K562 (cell line): ENCODE measurements around the gene PSMD1. TPM values are rescaled to one million over a fixed set of nuclear protein-coding genes. Genes with fewer than 3 reads are reported as not detected.

Experiments used
- ARNT ChIP-seq, 2 experiments: fragments of 450-650 bp; IDR thresholded peaks; 2 replicates each; pipeline ENCODE4 v1.6.1; 2016; ENCODE audit warnings: mild to moderate bottlenecking in 1 of 2
- EZH2 ChIP-seq: IDR thresholded peaks from 2 replicates; pipeline ENCODE4 v1.6.1; 2012; ENCODE audit warnings: low read depth, mild to moderate bottlenecking, inconsistent platforms, low read length, borderline replicate concordance
- FOSL1 ChIP-seq: fragments of 200-800 bp; sonication (Bioruptor generic); conservative IDR thresholded peaks from 2 replicates; pipeline ENCODE4 v1.6.1; 2016; ENCODE audit warnings: missing genetic modification characterization, missing compliant biosample characterization
- GATA2 ChIP-seq: sonication (generic); formaldehyde crosslinking; IDR thresholded peaks from 2 replicates; pipeline ENCODE4 v1.4.0; 2020; ENCODE audit warnings: mild to moderate bottlenecking, missing genetic modification reagents
- KAT8 ChIP-seq: fragments of 450-650 bp; IDR thresholded peaks from 2 replicates; pipeline ENCODE4 v1.6.1; 2016; ENCODE audit warnings: low read depth, mild to moderate bottlenecking
- MEF2D ChIP-seq: conservative IDR thresholded peaks from 2 replicates; pipeline ENCODE4 v1.6.1; 2016; ENCODE audit warnings: low read depth, missing genetic modification characterization, missing compliant biosample characterization
- POLR2AphosphoS5 ChIP-seq: IDR thresholded peaks from 2 replicates; pipeline ENCODE4 v1.6.1; 2011; ENCODE audit warnings: mild to moderate bottlenecking, low read depth, low read length, moderate library complexity; ENCODE audit not compliant: control insufficient read depth, insufficient read depth
- PTBP1 ChIP-seq: fragments of 200-400 bp; formaldehyde crosslinking; IDR thresholded peaks from 2 replicates; pipeline ENCODE4 v1.6.1; 2017; ENCODE audit warnings: low read depth, low read length
- SMARCC2 ChIP-seq: fragments of 450-650 bp; IDR thresholded peaks from 2 replicates; pipeline ENCODE4 v1.6.1; 2017; ENCODE audit warnings: antibody characterized with exemption, moderate library complexity, mild to moderate bottlenecking, low read depth
- SMARCE1 ChIP-seq: fragments of 450-650 bp; IDR thresholded peaks from 2 replicates; pipeline ENCODE4 v1.7.1; 2016; ENCODE audit warnings: mild to moderate bottlenecking
- TEAD4 ChIP-seq, 2 experiments: sonication (generic) in 1 of 2; formaldehyde crosslinking in 1 of 2; IDR thresholded peaks; 2 replicates each; pipeline versions ENCODE4 v1.6.1 to v1.8.0; 2012 to 2022; ENCODE audit warnings: borderline replicate concordance in 1 of 2, inconsistent platforms in 1 of 2, low read length in 1 of 2, mild to moderate bottlenecking in 1 of 2, missing genetic modification reagents in 1 of 2
- ZFPM2 ChIP-seq: fragments of 250-450 bp; sonication (Bioruptor Pico); IDR thresholded peaks from 2 replicates; pipeline ENCODE4 v1.5.1; 2022; ENCODE audit warnings: mild to moderate bottlenecking
- ZNF316 ChIP-seq: fragments of 450-650 bp; IDR thresholded peaks from 2 replicates; pipeline ENCODE4 v1.6.1; 2016
- polyA plus RNA-seq, 8 experiments: library from polyadenylated mRNA; depleted of rRNA in 4 of 8; stranded (reverse) in 5 of 8; unstranded in 3 of 8; fragments of >200 nt; fragmentation: Nextera tagmentation in 2 of 8; fragmentation: Illumina TruSeq in 1 of 8; extraction: Ambion mirVana in 2 of 8; extraction: Trizol in 1 of 8; gene quantifications; 2 replicates each; pipeline versions ENCODE4 v1.2.1 to v1.2.3, GENCODE V29; 2011 to 2014; ENCODE audit warnings: inconsistent platforms in 1 of 8, missing spikeins in 1 of 8
- total RNA-seq, 7 experiments: library from RNA; depleted of rRNA in 6 of 7; stranded (reverse); fragments of >200 nt in 6 of 7; fragmentation: Illumina TruSeq in 2 of 7; extraction: Trizol in 2 of 7; gene quantifications; 2 replicates each; pipeline versions ENCODE4 v1.2.1 to v1.2.3, GENCODE V29; 2011 to 2021; ENCODE audit warnings: low replicate concordance in 1 of 7
- TF ChIP-seq, protein P1 (sequence below): sonication (generic); formaldehyde crosslinking; IDR thresholded peaks from 2 replicates; pipeline ENCODE4 v1.8.1; 2023; ENCODE audit warnings: mild to moderate bottlenecking, missing genetic modification reagents
- TF ChIP-seq, protein P2 (sequence below): sonication (generic); formaldehyde crosslinking; IDR thresholded peaks from 2 replicates; pipeline ENCODE4 v1.8.1; 2023; ENCODE audit warnings: mild to moderate bottlenecking, missing genetic modification reagents, moderate library complexity
- TF ChIP-seq, protein P3 (sequence below): fragments of 250-450 bp; sonication (Bioruptor Pico); IDR thresholded peaks from 2 replicates; pipeline ENCODE4 v1.4.0; 2020
- TF ChIP-seq, protein P4 (sequence below): fragments of 450-650 bp; conservative IDR thresholded peaks from 2 replicates; pipeline ENCODE4 v1.6.1; 2016; ENCODE audit warnings: missing genetic modification characterization, low read depth, mild to moderate bottlenecking, missing compliant biosample characterization, moderate library complexity
- TF ChIP-seq, protein P5 (sequence below): fragments of 450-650 bp; IDR thresholded peaks from 2 replicates; pipeline ENCODE4 v1.6.1; 2018; ENCODE audit not compliant: partially characterized antibody

Gene PSMD1
- total and polyA plus RNA-seq, 9 of the 15 experiments (the other 6 are each of a cell fraction or from before 2014, with no cell fraction given): 100 to 257 (median 147) TPM

DNA sequence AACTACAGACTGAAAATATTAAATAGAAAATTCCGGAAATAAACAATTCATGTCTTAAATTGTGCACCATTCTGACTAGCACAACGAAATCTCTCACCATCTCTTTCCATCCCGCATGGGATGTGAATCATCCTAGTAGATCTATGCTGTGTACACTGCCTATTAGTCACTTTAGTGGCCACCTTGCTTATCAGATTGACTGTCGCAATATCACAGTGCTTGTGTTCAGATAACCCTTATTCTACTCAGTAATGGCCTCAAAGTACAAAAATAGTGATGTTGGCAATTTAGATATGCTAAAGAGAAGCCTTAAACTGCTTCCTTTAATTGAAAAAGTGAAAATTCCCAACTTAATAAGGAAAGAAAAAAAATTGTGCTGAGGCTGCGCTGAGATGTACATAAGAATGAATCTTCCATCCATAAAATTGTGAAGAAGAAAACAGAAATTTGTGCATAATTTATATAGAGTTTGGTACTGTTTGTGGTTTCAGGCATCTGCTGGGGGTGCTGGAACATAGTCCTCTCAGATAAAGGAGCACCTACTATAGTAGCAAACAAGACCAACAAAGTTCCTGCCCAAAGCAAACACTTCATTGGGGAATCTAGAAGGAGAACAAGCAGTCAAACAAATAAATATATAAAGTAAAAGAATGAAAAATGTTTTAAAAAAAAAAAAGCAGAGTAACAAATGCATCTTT is 12.0 kb downstream of the PSMD1 start (continued):
- peak; percentile 79 for TF ChIP-seq SMARCE1
- TF ChIP-seq EZH2: no peak
- TF ChIP-seq ARNT (IDR thresholded peaks at IDR 0.05): no peak
- TF ChIP-seq, protein P1, sequence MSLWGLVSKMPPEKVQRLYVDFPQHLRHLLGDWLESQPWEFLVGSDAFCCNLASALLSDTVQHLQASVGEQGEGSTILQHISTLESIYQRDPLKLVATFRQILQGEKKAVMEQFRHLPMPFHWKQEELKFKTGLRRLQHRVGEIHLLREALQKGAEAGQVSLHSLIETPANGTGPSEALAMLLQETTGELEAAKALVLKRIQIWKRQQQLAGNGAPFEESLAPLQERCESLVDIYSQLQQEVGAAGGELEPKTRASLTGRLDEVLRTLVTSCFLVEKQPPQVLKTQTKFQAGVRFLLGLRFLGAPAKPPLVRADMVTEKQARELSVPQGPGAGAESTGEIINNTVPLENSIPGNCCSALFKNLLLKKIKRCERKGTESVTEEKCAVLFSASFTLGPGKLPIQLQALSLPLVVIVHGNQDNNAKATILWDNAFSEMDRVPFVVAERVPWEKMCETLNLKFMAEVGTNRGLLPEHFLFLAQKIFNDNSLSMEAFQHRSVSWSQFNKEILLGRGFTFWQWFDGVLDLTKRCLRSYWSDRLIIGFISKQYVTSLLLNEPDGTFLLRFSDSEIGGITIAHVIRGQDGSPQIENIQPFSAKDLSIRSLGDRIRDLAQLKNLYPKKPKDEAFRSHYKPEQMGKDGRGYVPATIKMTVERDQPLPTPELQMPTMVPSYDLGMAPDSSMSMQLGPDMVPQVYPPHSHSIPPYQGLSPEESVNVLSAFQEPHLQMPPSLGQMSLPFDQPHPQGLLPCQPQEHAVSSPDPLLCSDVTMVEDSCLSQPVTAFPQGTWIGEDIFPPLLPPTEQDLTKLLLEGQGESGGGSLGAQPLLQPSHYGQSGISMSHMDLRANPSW: no peak
- peak; percentile 47; the same call in 1 of the 2 replicates for TF ChIP-seq SMARCC2
- TF ChIP-seq POLR2AphosphoS5: no peak; the same call in 1 of the 2 replicates
- TF ChIP-seq, protein P2, sequence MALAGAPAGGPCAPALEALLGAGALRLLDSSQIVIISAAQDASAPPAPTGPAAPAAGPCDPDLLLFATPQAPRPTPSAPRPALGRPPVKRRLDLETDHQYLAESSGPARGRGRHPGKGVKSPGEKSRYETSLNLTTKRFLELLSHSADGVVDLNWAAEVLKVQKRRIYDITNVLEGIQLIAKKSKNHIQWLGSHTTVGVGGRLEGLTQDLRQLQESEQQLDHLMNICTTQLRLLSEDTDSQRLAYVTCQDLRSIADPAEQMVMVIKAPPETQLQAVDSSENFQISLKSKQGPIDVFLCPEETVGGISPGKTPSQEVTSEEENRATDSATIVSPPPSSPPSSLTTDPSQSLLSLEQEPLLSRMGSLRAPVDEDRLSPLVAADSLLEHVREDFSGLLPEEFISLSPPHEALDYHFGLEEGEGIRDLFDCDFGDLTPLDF (CRISPR knock-in tag): no peak
- no peak for TF ChIP-seq MEF2D (tag)
- TF ChIP-seq ZFPM2 (CRISPR knock-in tag): no peak
- TF ChIP-seq ZNF316: 0 out of 2 replicates have a peak, but pooled peaks have one; percentile 8
- no peak for TF ChIP-seq PTBP1
- TF ChIP-seq, protein P3, sequence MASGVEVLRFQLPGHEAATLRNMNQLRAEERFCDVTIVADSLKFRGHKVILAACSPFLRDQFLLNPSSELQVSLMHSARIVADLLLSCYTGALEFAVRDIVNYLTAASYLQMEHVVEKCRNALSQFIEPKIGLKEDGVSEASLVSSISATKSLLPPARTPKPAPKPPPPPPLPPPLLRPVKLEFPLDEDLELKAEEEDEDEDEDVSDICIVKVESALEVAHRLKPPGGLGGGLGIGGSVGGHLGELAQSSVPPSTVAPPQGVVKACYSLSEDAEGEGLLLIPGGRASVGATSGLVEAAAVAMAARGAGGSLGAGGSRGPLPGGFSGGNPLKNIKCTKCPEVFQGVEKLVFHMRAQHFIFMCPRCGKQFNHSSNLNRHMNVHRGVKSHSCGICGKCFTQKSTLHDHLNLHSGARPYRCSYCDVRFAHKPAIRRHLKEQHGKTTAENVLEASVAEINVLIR (CRISPR knock-in tag): no peak
- no peak for TF ChIP-seq GATA2 (CRISPR knock-in tag)
- TF ChIP-seq TEAD4 (IDR thresholded peaks at IDR 0.05; ENCODE audit: low read length): peak; percentile 59
- TF ChIP-seq TEAD4 (CRISPR knock-in tag; IDR thresholded peaks at IDR 0.05; ENCODE audit: borderline replicate concordance): no peak
- TF ChIP-seq, protein P4, sequence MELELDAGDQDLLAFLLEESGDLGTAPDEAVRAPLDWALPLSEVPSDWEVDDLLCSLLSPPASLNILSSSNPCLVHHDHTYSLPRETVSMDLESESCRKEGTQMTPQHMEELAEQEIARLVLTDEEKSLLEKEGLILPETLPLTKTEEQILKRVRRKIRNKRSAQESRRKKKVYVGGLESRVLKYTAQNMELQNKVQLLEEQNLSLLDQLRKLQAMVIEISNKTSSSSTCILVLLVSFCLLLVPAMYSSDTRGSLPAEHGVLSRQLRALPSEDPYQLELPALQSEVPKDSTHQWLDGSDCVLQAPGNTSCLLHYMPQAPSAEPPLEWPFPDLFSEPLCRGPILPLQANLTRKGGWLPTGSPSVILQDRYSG (tag): no peak
- TF ChIP-seq KAT8: no peak
- TF ChIP-seq, protein P5, sequence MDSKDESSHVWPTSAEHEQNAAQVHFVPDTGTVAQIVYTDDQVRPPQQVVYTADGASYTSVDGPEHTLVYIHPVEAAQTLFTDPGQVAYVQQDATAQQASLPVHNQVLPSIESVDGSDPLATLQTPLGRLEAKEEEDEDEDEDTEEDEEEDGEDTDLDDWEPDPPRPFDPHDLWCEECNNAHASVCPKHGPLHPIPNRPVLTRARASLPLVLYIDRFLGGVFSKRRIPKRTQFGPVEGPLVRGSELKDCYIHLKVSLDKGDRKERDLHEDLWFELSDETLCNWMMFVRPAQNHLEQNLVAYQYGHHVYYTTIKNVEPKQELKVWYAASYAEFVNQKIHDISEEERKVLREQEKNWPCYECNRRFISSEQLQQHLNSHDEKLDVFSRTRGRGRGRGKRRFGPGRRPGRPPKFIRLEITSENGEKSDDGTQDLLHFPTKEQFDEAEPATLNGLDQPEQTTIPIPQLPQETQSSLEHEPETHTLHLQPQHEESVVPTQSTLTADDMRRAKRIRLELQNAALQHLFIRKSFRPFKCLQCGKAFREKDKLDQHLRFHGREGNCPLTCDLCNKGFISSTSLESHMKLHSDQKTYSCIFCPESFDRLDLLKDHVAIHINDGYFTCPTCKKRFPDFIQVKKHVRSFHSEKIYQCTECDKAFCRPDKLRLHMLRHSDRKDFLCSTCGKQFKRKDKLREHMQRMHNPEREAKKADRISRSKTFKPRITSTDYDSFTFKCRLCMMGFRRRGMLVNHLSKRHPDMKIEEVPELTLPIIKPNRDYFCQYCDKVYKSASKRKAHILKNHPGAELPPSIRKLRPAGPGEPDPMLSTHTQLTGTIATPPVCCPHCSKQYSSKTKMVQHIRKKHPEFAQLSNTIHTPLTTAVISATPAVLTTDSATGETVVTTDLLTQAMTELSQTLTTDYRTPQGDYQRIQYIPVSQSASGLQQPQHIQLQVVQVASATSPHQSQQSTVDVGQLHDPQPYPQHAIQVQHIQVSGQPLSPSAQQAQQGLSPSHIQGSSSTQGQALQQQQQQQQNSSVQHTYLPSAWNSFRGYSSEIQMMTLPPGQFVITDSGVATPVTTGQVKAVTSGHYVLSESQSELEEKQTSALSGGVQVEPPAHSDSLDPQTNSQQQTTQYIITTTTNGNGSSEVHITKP: no peak
- peak; percentile 98 for TF ChIP-seq FOSL1 (tag)
